A549 (cell line): Measurements from ENCODE around the gene BRSK2.

ENCODE experiments used
- CTCF ChIP-seq: fragments of >200 bp; sonication (Bioruptor Twin); formaldehyde crosslinking; IDR thresholded peaks from 3 replicates; pipeline ENCODE4 v1.5.1; 2016
- MYC ChIP-seq: IDR thresholded peaks from 2 replicates; pipeline ENCODE4 v1.6.1; 2012; ENCODE audit warnings: mild to moderate bottlenecking, inconsistent platforms, low read length, improper control_type of control experiment, borderline replicate concordance
- POLR2A ChIP-seq: IDR thresholded peaks from 2 replicates; pipeline ENCODE4 v1.6.1; 2012; ENCODE audit warnings: mild to moderate bottlenecking, low read length
- RCOR1 ChIP-seq: fragments of 150-350 bp; IDR thresholded peaks from 2 replicates; pipeline ENCODE4 v1.6.1; 2014; ENCODE audit warnings: antibody characterized with exemption, low read length, low read depth
- SMC3 ChIP-seq: fragments of >200 bp; sonication (Bioruptor Twin); formaldehyde crosslinking; IDR thresholded peaks from 3 replicates; pipeline ENCODE4 v1.6.1; 2018; ENCODE audit warnings: inconsistent platforms

- no peak for TF ChIP-seq CTCF
- TF ChIP-seq MYC: no peak
- no peak for TF ChIP-seq POLR2A
- TF ChIP-seq SMC3: no peak
- no peak for TF ChIP-seq RCOR1
These were observed 84.1 kb downstream of the BRSK2 start for GRCh38 chr11:1473786-1474185.
